Lung (tissue), 16 donors: ENCODE results near the gene EPN1. TPM values are rescaled to one million over a fixed set of nuclear protein-coding genes. Genes with fewer than 3 reads are reported as not detected.
A peak's percentile ranks its signal among the peaks of the same experiment; 100 is the strongest.

Experiments used
- ATAC-seq: fragments of 200-7000 bp; cut with Tn5 transposase; one replicate; pipeline ENCODE4 v1.9.1; 2020; ENCODE audit warnings: moderate number of reproducible peaks; ENCODE audit not compliant: insufficient read depth, low FRiP score
- DNase-seq, 3 donors: peaks; one replicate each; pipeline ENCODE4 v3.0.0-alpha.2; 2013 to 2017
- H3K27ac ChIP-seq, 2 donors: one replicate each; pipeline ENCODE4 v1.5.1; 2013; ENCODE audit warnings: mild to moderate bottlenecking in 2 of 2, moderate library complexity in 2 of 2, control low read depth in 1 of 2, inconsistent platforms in 1 of 2, low read depth in 1 of 2, low read length in 1 of 2
- H3K27me3 ChIP-seq, 3 donors: one replicate each; pipeline ENCODE4 v1.5.1; 2013; ENCODE audit warnings: low read length in 2 of 3; ENCODE audit not compliant: control insufficient read depth in 3 of 3, insufficient read depth in 3 of 3
- H3K36me3 ChIP-seq, 4 donors: one replicate each; pipeline ENCODE4 v1.5.1; 2013; ENCODE audit warnings: low read length in 4 of 4, mild to moderate bottlenecking in 1 of 4, moderate library complexity in 1 of 4; ENCODE audit not compliant: control insufficient read depth in 4 of 4, insufficient read depth in 4 of 4
- H3K4me1 ChIP-seq, 5 donors: one replicate each; pipeline ENCODE4 v1.5.1; 2013; ENCODE audit warnings: low read length in 5 of 5, mild to moderate bottlenecking in 2 of 5, moderate library complexity in 1 of 5; ENCODE audit not compliant: control insufficient read depth in 5 of 5, insufficient read depth in 5 of 5
- H3K4me3 ChIP-seq: one replicate; pipeline ENCODE4 v1.5.1; 2013; ENCODE audit warnings: mild to moderate bottlenecking, control low read depth, moderate library complexity
- H3K9ac ChIP-seq, 2 donors: one replicate each; pipeline ENCODE4 v1.5.1; 2013; ENCODE audit warnings: low read length in 2 of 2, control low read depth in 1 of 2; ENCODE audit not compliant: insufficient read depth in 1 of 2
- H3K9me3 ChIP-seq, 4 donors: one replicate each; pipeline ENCODE4 v1.5.1; 2013; ENCODE audit warnings: low read length in 3 of 4, mild to moderate bottlenecking in 1 of 4, moderate library complexity in 1 of 4; ENCODE audit not compliant: control insufficient read depth in 4 of 4, insufficient read depth in 3 of 4
- CTCF ChIP-seq: IDR thresholded peaks from 2 replicates; pipeline ENCODE4 v1.5.1; 2012; ENCODE audit warnings: mild to moderate bottlenecking; ENCODE audit errors: control extremely low read depth, extremely low read depth
- WGBS, 2 donors: extraction: QIAGEN DNeasy Blood & Tissue Kit; methylation state at CpG; one replicate each; pipeline ENCODE4 v1.1.7; 2013; 5-methylcytosine and 5-hydroxymethylcytosine counted together
- long read RNA-seq, 5 donors: transcript quantifications; one replicate each; lab custom pipeline, GENCODE V29; 2026
- polyA plus RNA-seq, 2 donors: library from polyadenylated mRNA; stranded (reverse); fragments of 200-250 nt; gene quantifications; one replicate each; pipeline ENCODE4 v1.2.1, GENCODE V29; 2013
- total RNA-seq, 2 donors: library from RNA; depleted of rRNA in 1 of 2; stranded (reverse); fragments of >200 nt in 1 of 2; gene quantifications; one replicate each; pipeline ENCODE4 v1.2.1, GENCODE V29; 2014 to 2021
- donor health status: control.
- donor health status: control.
- donor health status: Bipolar disorder and iron deficiency.
- donor health status: healthy.
- donor health status: DM: yes; HTN: yes; CAD: no.

The EPN1 gene
- total RNA-seq (100 to 1,000 TPM in 1 of 2 donors, 10 to 100 TPM in 1; 84.8 to 140 TPM), polyA plus RNA-seq (100 to 1,000 TPM in 1 of 2 donors, 10 to 100 TPM in 1; 92.0 to 107 TPM)
- long read RNA-seq, donor 1, full-length matches to known transcripts, result 8 of 20 reads
- long read RNA-seq, donor 1, partial matches to known transcripts, result 12 of 20 reads
- long read RNA-seq, donor 1, other reads (novel, unspliced or antisense), result 0 of 20 reads
- long read RNA-seq, donor 2, full-length matches to known transcripts, result 5 of 5 reads
- long read RNA-seq, donor 2, partial matches to known transcripts, result 0 of 5 reads
- long read RNA-seq, donor 2, other reads (novel, unspliced or antisense), result 0 of 5 reads
- long read RNA-seq, donor 3, full-length matches to known transcripts, result 2 of 2 reads
- long read RNA-seq, donor 3, partial matches to known transcripts, result 0 of 2 reads
- long read RNA-seq, donor 3, other reads (novel, unspliced or antisense), result 0 of 2 reads
- long read RNA-seq, donor 4, result 0 reads
- long read RNA-seq, donor 5, full-length matches to known transcripts, result 9 of 46 reads
- long read RNA-seq, donor 5, partial matches to known transcripts, result 37 of 46 reads
- long read RNA-seq, donor 5, other reads (novel, unspliced or antisense), result 0 of 46 reads

- Histone ChIP-seq H3K27me3 (no peaks in the 10 kb centered on the region), H3K4me1 (peaks cover 3 to 14% (median 11%) of the 10 kb centered on the region in 5 donors), H3K4me3 (peak within 1 kb of the TSS; percentile 90), H3K9me3 (no peaks in the 10 kb centered on the region), H3K9ac (peak within 1 kb of the TSS; percentile 73 to 93), H3K36me3 (peaks cover 0 to 33% (median 23%) of the 10 kb centered on the region in 4 donors), H3K27ac (peak within 1 kb of the TSS; percentile 88 to 95)
- peak; percentile 89 for ATAC-seq
- TF ChIP-seq CTCF, result no peak
- 0 to 1% methylated on average over 56 to 101 of the region's 101 CpGs for WGBS, 2 donors
- DNase-seq, result peak; percentile 97 to 98 (median 98)
These were observed at the start of gene EPN1 for GRCh38 chr19:55674841-55675660. Gene EPN1, plus strand, starts transcription at chr19:55675226. Its CDS starts 3,402 bp downstream, at chr19:55678628.

GRCh38 chr19:55626350-55626749 lies 48.7 kb upstream of the EPN1 start:
- no peak overlapping the region for H3K4me3 ChIP-seq
- TF ChIP-seq CTCF, result no peak
- 82 to 92% methylated on average over 11 of the region's 11 CpGs for WGBS, 2 donors

GRCh38 chr19:55632463-55632834 lies 42.6 kb upstream of the EPN1 start:
- H3K9me3 ChIP-seq, result no peaks in the 10 kb centered on the region
- 30 to 33% methylated on average over 3 of the region's 3 CpGs for WGBS, 2 donors
- H3K27ac ChIP-seq, result peak overlapping the region in 1 of 2 donors; percentile 64
- TF ChIP-seq CTCF, result peak; percentile 95
- no peak overlapping the region for H3K9ac ChIP-seq
- no peak overlapping the region for H3K4me3 ChIP-seq
- no peaks in the 10 kb centered on the region for H3K27me3 ChIP-seq
- DNase-seq, result peak; percentile 87 to 95 (median 91)
- peak; percentile 69 for ATAC-seq
- H3K4me1 ChIP-seq, result peaks cover 5 to 14% (median 11%) of the 10 kb centered on the region in 5 donors
- peaks cover 0 to 3% (median under 1%) of the 10 kb centered on the region in 4 donors for H3K36me3 ChIP-seq

More at GRCh38 chr19:55626350-55626749, 48.7 kb upstream of the EPN1 start:
- Histone ChIP-seq H3K27me3 (no peaks in the 10 kb centered on the region), H3K9ac (no peak overlapping the region), H3K27ac (no peak overlapping the region), H3K9me3 (no peaks in the 10 kb centered on the region), H3K36me3 (peaks cover 0 to 12% (median 2%) of the 10 kb centered on the region in 4 donors), H3K4me1 (peaks cover 0 to 14% (median 3%) of the 10 kb centered on the region in 5 donors)
- no peak for DNase-seq
- no peak for ATAC-seq
